Retinal pigment epithelial cell (primary cell): ENCODE measurements around the gene ODAD3.
A peak's percentile ranks its signal among the peaks of the same experiment; 100 is the strongest.

Experiments
- DNase-seq: peaks from one replicate; pipeline ENCODE4 v3.0.0-alpha.2; 2010; ENCODE audit warnings: low read depth
- H3K4me3 ChIP-seq: 2 replicates; pipeline ENCODE4 v1.5.1; 2011; ENCODE audit warnings: mild to moderate bottlenecking, low read length, control low read depth, moderate library complexity
- TF ChIP-seq, protein P1 (sequence below): conservative IDR thresholded peaks from 2 replicates; pipeline ENCODE4 v1.5.1; 2011; ENCODE audit warnings: low read depth, low read length, control low read depth, inconsistent platforms

The ODAD3 gene

DNA sequence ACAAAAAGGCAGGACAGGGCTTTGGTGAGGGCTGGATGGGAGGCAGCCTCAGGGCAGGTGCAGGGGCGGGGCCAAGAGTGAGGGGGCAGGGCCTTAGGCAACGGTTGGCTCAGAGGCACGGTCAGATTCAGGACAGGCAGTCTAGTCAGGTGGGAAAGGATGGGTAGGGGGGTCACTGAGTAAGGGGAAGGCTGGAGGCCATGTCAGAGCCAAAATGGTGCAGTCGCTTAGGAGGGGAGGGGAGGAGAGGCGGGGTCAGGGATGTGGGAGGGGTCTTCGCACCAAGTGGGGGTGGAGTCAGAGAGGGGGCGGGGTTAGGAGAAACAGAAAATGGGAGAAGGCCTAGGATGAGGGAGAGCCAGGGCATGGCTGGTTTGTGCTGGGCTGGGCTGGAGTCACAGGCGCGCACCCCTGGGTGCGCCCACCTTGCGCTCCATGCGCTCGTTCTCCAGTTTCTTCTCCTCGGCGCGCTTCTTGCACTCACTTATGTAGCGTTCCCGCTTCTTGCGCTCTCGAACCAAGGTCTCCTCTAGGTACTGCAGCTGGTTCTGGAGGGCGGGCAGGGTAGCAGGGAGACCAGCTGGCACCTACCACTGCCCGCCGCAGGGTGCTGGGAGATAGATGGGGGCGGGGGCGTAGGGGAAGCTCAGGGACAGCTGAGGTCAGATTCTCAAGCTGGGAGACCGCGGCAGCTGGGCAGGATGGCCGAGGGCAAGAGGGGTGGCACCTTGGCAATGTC is 9.0 kb downstream of the ODAD3 start:
- DNase-seq = no peak
- TF ChIP-seq, protein P1, sequence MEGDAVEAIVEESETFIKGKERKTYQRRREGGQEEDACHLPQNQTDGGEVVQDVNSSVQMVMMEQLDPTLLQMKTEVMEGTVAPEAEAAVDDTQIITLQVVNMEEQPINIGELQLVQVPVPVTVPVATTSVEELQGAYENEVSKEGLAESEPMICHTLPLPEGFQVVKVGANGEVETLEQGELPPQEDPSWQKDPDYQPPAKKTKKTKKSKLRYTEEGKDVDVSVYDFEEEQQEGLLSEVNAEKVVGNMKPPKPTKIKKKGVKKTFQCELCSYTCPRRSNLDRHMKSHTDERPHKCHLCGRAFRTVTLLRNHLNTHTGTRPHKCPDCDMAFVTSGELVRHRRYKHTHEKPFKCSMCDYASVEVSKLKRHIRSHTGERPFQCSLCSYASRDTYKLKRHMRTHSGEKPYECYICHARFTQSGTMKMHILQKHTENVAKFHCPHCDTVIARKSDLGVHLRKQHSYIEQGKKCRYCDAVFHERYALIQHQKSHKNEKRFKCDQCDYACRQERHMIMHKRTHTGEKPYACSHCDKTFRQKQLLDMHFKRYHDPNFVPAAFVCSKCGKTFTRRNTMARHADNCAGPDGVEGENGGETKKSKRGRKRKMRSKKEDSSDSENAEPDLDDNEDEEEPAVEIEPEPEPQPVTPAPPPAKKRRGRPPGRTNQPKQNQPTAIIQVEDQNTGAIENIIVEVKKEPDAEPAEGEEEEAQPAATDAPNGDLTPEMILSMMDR = no peak
- no peak overlapping the region for H3K4me3 ChIP-seq

DNA sequence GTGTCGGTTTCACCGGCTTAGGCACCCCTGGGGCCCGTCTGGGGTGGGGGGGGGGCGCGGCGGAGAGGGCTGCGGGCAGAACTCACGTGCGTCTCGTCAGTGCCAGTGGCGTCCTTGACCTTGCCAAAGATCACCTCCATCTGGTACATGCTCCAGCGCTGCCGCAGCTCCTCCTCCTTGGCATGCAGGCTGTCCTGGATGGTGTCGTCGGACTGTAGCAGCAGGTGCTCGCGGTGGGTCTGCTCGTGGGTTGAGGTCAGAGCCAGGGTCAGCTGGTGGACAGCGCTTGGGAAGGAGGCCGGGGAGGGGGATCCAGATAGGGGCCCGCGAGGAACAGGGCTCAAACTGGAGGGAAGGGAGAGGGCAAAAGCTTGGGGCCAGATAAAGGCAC is 11.1 kb downstream of the ODAD3 start:
- DNase-seq = no peak
- TF ChIP-seq, protein P1 = no peak
- no peak overlapping the region for H3K4me3 ChIP-seq

DNA sequence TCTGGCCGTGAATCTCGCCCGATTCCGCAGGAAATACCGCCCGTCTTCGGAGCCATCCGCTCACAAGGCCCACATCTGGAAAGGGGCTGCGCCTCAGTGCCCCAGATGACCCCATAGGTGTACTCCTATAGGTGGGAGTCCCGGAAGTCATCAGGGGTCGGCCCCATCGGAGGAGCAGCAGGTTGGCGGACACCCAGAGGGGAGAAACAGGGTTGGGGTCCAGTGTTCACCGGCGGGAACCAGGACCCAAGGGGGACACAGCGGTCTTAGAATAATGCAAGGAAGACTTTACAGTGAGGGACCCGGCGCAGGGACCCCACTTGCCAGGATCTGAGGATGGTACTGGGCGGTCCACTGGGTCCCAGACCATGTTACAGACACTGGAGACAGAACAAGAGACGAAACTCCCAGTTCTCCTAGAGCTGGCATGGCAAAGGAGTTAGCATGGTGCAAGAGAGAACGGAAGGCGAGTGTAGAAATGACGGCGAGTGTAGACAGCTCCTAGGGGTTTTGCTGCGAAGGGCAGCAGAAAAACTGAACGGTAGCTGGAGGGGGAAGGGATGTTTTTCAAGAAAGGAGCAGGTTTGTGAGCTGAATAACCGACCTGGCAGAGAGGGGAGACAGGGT is 11.6 kb downstream of the ODAD3 start:
- TF ChIP-seq, protein P1 = no peak
- H3K4me3 ChIP-seq = no peak overlapping the region
- no peak for DNase-seq

DNA sequence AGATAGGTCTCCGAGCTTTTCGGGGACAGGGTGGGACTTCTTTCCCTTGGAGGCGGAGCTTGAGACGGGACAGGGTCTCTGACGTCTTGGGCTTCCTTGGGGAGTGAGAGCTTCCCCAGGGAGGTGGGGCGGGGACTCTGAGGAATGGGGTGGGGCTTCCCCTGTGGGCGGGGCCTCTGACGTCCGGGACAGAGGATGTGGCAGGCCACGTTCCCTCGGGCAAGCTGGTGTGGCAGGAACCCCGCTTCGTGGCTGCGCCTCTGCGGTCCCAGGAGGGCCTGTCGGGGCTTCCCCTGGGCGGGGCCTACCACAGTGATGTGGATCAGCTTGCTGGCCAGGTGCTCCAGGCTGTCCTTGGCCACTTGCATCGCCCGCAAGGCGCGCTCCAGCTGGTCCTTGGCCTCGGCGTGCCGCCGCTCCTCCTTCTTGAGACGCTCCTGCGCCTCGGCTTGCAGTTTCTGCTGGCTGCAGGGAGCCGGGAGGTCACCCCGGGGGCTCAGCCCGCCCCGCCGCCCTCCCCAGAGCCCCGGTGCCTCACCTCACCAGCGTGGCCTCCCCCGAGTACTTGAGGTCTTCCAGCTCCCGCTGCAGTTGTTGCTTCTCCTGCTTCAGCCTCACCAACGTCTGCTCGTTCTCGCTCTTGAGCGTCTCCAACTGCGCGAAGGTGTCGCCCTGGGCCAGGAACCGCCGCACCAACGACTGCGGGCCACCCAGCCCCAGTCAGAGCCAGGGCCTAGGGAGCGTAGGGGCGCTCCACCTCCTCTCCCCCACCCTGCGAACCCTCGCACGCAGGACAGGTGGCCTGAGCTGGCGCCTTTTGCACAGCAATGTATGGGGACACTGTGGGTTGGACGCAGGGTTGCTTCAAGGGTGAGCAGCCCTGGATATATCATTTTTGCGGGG is 12.5 kb downstream of the ODAD3 start:
- H3K4me3 ChIP-seq = no peak overlapping the region
- TF ChIP-seq, protein P1 = no peak

DNA sequence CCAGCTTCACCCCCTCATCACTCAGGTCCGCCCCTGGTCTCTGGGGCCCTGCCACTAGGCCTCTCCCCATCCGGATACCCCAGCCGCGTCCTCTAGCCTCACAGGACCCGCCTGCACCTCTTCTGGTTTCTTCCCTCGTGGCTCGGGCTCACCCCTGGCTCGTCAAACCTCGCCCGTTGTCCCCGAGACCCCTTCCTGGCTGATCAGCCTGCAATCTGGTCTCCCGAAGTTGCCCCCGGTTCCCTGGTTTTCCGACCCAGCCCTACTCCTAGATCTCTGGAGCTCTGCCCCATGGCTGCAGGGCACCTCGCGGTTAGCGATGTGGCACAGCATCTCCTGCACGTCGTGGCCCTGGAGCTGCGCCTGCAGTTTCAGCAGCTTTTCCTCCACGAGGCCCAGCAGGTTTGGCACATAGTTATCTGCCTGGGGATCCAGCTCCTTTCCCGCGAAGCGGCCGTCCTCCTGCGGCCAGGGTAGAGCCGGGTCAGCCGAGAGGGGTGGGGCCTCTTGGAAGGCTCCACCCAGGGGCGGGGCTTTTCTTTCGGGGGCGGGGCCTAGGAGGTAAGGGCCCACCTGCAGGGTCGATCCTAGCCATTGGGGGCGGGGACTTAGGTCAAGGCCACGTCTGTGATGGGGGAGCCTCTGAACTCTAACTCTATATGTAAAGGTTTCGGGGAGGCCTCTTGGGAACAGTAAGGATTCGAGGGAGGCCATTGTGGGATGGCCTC is 13.4 kb downstream of the ODAD3 start:
- no peak overlapping the region for H3K4me3 ChIP-seq
- no peak for DNase-seq
- TF ChIP-seq, protein P1 = no peak

More for the DNA sequence above, 12.5 kb downstream of the ODAD3 start:
- DNase-seq = no peak

DNA sequence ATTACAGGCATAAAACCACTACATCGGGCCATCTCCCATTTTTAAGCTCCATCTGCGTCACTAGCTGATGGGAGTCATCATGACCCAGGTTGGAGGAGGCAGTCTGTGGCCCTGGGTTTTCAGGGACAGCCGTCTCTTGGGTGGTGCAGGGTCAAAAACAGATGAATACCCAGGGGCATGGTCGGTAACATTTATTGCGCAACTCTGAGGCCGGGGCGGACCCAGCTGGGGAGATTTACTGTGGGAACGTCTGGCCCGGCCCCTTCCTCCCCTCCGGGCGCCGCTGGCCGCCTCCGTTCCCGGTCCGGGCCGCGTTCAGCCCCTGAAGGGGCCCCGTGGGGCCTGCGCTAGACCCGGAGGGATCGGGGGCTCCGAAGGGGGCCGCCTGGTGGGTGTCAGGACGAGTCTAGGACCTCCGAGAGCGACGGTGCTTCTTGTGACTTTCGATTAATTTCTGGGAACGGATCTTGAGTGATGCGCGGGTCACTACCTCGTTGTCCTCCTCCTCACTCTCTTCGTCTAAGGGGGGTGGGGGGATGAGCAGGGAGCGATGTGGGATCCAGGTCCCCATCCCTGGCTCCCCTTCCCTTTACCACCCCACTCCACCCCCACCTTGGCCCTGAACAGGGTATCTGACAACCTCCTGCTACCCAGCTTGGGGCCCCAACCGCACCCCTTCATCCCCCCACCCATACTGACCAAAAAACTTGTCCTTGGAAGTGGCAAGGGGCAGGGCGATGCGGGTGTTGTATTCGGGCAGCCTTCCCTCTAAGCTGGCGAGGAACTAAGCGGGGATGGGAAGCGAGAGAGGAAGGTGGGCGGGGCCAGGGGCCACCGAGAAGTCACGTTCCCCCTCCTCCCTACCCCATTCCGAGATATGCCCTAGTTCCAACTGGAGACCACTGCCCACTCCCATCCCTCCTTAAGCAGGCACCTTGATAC is 14.2 kb downstream of the ODAD3 start:
- TF ChIP-seq, protein P1 = no peak
- H3K4me3 ChIP-seq = peak overlapping the region; percentile 19
- no peak for DNase-seq
